ENCODE results near the gene NAV2.

The NAV2 gene

GRCh38 chr11:19962053-19962800, 249.6 kb downstream of the NAV2 start:
- no peak for DNase-seq

DNA sequence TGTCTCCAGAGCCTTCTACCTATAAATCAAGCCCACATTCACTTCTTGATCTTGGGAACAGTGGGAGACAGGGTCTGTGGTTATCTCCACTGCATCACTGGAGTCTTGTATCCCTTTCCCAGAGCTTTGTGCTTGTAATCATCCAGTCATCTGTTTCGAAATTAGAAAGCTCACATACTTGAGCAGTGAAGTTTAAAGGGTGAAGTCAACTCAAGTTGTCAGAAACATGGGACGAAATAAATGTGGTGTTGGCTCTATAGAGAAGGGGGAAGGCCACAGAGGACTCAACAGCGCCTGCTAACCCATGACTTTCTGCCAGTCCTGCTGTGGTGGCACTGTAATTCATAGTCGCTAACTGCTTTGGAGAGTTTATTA, 250.2 kb downstream of the NAV2 start:
- DNase-seq = no peak

DNA sequence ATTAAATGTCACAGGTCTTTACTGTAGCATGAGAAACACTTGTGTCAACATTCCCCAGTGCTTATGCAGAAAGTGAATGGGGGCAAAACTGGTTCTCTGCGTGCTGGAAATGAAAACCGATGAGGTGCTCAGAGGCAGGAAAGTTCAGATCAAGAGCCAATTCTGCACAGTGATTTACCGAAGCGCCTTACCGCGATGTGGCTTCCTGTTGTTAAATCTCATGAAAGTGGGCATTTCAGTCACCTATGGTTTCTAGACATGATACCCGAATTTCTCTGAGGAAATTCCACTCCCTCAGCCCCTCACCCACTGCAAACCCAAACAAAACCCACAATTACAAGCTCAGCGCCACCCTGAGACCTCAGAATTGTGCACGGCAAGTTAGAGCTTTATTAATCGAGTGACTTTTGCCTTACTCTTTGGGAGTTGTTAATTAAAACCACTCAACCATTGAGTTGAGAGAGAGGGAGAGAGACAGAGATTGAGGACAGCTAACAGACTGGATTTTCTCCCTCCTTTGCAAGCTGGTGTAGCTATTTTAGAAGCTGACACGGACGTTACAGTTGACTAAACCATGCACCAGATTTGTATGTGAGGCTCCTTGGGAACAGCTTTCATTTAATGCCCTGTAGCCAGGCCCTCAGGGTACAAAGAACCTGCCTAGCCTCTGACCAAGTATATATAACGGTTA, 251.2 kb downstream of the NAV2 start:
- no peak for DNase-seq

- DNase-seq = no peak
Measured at GRCh38 chr11:19966441-19966840, 253.8 kb downstream of the NAV2 start.

GRCh38 chr11:19966927-19967326, 254.3 kb downstream of the NAV2 start:
- no peak for DNase-seq

DNA sequence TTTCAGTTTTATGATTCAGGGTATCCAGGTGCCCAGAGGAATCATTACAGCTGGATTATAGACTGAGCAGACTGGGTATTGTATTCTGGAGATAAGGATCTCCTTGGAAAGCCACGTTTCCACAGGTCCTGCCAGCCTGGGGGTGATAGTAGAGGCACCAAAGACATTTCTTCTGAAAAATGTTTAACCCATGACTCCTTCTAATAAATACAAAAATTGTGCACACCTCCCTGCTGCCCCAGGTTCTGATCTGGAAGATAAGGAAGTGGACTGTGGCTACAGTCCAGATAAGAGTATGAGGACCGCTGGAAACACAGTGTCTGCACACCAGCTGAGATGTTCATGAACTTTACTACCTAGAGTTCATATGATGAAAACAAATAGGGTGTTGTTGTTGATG, 255.2 kb downstream of the NAV2 start:
- no peak for DNase-seq

GRCh38 chr11:19968860-19969259, 256.2 kb downstream of the NAV2 start:
- no peak for DNase-seq

DNA sequence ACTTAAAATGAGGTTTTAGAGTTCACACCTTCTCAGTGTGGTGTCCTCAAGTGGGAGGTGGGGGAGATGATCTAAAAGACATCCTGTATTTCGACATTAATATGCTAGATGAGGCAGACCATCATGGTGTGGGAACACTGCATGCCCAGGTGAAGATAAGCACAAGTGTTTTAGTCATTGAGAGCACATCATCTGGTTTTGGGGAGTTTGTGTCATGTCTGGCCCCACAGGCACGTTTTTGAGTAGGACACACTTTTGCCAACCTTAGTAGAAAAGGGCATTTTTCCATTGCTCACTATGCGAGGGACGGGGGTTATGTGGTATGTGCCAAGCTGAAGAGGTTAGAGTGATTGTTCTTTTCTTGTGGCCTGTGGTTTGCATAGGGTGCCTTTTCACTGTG, 258.3 kb downstream of the NAV2 start:
- no peak for DNase-seq

GRCh38 chr11:19972091-19972490, 259.5 kb downstream of the NAV2 start:
- no peak for DNase-seq

DNA sequence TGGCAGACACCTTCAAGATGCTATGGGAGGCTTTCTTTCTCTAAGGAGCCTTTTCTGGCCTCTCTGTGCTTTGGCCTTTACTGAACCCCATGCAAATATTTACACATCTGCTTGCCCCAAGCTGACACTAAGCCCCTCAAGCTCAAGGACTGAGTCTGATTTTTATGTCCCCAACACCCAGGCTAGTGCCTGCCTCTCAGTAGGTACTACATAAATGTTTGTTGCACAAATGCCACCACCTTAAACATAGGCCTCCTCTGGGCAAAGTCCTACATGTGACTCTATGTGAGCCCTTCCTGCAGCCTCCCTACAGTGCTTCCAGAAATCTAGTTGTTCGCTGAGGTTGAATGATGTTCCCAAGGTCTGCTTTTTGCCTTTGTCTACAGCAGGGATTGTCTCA, 260.0 kb downstream of the NAV2 start:
- no peak for DNase-seq

- DNase-seq = no peak
Measured at GRCh38 chr11:19973136-19973635, 260.5 kb downstream of the NAV2 start.

DNA sequence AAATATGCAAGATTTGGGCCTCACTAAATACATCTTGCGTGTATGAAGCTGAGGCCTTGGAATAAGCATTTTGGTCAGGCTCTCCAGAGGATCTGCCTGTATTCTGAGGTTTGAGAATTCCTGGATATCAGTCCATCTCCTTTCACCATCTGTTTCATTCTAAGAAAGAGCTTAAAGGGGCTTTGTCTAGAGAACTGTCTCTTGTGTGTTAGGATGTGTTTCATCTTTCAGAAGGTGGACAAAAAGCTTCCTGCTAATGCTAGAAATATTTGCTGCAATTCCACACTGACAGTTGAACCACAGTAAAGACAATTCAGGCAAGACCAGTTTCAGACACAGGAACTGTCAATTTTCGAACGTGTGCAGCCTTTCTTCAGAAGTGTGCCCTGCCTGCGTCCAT, 262.2 kb downstream of the NAV2 start:
- DNase-seq = no peak

DNA sequence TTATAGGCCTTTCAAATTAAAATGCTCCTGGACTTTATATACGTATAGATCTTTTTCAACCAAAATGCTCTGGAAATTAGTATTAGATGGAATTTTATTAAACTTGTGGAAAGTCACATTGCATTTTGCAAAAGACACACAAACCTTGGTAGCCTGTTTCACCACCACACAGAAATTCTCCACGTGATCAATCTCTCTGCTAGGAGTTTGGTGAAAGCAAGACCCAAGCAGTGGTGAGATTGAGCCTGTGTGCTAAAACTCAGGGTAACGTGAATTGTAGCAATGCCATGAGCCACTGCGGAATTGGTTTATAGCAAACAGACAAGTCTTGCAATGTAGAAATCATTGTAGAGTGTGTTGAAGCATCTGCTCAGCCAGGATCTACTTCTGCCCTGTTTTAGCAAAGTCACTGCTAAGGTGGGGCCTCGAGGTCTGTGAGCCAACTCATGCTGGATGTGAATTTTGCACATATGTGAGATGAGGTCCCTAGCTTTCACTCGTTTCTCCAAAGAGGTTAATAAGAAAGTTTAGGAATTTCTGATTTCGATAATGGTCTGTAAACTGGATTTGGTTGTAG, 262.9 kb downstream of the NAV2 start:
- no peak for DNase-seq

GRCh38 chr11:19976281-19976941, 263.8 kb downstream of the NAV2 start:
- DNase-seq = no peak

DNA sequence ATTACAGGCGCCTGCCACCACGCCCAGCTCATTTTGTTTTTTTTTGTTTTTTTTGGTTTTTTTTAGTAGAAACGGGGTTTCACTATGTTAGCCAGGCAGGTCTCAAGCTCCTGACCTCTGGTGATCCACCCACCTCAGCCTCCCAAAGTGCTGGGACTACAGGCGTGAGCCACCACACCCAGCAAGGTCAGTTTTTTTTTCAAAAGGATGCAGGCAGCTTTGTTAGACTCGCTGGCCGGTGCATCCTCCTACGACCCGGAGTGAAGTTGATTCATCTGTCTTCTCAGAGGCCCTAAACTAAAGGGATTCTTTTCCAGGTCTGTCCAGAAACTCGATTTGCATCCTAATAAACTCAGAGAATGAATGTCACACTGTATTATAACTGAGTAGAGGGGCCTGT, 265.3 kb downstream of the NAV2 start:
- DNase-seq = no peak

DNA sequence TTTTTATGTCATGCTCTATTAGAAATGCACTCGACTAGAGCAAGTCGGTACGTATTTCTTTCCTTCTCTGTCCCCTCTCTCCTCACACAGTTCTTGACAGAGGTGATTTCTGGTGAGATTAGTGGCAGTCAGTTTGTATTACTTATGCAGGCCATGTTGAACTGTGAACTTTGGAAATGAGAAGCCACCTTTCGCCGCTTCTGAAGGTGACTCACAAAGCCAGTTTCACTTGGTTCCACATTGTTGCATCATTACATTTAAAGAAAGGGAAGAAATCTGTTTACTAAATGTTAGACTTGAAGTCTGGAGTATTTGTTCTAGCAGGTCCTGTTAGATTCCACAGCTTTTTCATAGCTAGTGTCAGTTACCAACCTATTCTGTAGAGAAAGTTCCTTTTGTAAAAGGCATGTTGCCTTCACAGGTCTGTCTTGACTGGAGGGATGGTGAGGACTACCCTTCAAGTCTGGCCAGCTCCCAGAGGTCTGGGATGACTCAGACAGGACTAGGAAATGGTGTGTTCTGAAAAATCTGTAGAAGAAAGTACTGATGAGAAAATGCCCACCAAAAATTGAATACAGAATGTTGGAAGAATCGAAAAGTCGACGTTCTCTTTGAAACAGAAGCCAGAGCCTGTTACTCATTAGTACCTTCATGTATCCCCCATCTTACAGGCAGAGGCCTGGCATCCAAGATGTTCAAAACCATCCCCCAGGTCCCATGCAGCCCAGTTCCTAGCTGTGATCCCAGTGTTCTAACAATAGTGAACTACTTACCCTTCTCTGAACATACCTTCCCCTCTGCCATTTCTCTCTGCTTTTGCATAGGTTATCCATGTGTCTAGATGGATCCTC, 266.3 kb downstream of the NAV2 start:
- no peak for DNase-seq

GRCh38 chr11:19979519-19979845, 266.8 kb downstream of the NAV2 start:
- DNase-seq = no peak

GRCh38 chr11:19980388-19980787, 267.8 kb downstream of the NAV2 start:
- DNase-seq = no peak

DNA sequence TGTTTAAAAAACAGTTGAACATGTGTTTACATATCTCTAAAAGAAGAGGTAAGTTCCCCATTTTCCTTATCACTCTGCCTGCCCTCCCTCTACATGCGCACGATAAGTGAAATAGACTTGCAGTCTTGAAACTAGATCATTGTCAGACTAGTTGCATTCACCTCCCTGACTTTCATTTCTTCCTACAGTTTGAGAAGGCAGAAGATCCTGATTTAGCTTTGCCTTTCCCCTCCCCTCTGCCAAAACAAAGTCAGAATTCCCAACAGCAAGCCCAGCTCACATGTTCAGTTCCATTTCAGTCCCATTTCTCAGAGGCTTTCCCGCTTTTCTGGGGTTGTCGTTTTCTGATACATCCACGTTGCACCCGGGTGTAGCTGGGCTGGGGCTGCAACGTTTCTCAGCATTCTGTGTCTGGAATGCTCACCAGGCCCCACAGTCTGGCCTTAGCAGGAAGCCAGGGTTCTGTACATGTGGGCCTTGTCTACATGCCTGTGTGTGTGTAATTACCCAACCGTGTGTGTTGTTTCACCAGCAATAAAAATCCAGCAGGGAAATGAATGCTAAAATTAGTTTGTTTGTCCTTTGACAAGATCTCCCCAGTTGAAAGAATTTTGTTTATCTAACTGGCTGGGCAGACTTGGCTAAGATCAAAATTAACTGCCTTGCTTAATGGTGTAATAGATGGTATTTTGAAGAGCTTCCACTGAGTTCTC, 268.5 kb downstream of the NAV2 start:
- DNase-seq = no peak

- DNase-seq = no peak
Measured at GRCh38 chr11:19982774-19983495, 270.3 kb downstream of the NAV2 start.

- DNase-seq = no peak
Measured at GRCh38 chr11:19984048-19984742, 271.6 kb downstream of the NAV2 start.

All from CD4-positive, alpha-beta T cell treated with Interleukin-4 for 1 hour (primary cell).